VCaP (cell line): ENCODE results near the gene PNN.

Experiments
- H3K27ac ChIP-seq: fragments of 450-650 bp; 2 replicates; pipeline ENCODE4 v1.5.1; 2017
- CTCF ChIP-seq: fragments of 450-650 bp; conservative IDR thresholded peaks from 2 replicates; pipeline ENCODE4 v1.5.1; 2017; ENCODE audit warnings: mild to moderate bottlenecking, moderate library complexity

Gene PNN

DNA sequence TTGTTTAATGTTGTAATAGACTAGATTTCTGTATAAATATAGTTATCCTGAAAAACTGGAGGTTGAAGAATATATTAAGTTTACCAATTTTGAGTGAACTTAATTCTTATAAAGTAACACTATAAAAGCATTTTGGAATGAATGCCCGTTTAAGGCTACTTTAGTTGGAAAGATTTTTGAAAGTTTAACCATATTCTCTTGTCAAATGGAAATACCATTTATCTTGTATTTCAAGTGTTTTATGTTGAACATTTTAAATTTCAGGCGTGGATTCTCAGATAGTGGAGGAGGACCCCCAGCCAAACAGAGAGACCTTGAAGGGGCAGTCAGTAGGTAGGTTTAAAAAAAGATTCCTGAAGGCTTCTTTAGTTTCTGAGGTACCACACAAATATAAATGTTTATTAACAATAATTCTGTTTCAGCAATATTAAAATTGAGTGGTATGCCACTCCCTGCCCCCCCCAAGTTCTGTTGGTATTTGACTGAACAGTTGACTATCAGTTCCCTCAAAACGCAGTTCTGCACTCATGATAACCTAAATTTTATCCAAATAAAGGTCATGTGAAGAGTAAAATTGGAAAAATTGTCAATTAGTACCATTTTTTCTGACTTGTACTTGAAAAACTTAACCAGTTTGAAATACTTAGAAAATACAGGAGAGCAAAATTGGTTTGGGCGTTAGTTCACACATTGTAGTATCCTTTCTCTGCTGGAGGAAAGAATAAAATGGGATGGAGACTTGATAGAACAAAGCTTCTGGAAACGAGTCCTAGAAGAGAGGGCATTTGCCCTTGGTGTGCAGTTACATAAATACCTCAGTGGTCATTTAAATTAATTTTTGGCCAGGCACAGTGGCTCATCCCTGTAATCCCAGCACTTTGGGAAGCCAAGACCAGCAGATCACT lies 1.5 kb downstream of the PNN start:
- H3K27ac ChIP-seq: peak overlapping the region; percentile 94
- TF ChIP-seq CTCF: no peak

DNA sequence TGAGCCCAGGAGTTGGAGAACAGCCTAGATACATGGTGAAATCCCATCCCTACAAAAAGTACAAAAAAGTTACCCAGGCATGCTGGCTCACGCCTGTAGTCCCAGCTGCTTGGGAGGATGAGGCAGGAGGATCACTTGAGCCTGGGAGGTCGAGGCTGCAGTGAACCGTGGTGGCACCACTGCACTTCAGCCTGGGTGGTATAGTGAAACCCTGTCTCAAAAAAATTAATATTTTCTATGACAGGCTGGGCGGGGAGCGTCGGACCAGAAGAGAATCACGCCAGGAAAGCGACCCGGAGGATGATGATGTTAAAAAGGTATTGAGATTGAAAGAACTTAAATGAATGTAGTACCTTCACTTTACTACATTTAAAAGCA lies 2.1 kb downstream of the PNN start:
- no peak overlapping the region; the same call in 1 of the 2 replicates for H3K27ac ChIP-seq
- no peak for TF ChIP-seq CTCF

DNA sequence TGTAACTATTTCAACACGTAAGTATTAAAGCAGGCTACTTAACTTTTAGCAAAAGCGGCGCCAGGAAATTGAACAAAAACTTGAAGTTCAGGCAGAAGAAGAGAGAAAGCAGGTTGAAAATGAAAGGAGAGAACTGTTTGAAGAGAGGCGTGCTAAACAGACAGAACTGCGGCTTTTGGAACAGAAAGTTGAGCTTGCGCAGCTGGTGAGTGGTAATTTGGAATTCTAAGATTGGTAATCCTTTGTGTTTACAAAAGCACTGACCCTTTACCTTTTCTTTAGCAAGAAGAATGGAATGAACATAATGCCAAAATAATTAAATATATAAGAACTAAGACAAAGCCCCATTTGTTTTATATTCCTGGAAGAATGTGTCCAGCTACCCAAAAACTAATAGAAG lies 4.0 kb downstream of the PNN start:
- peak overlapping the region; percentile 68; the same call in 1 of the 2 replicates for H3K27ac ChIP-seq
- no peak for TF ChIP-seq CTCF

GRCh38 chr14:39180553-39180952 lies 5.5 kb downstream of the PNN start:
- H3K27ac ChIP-seq: peak overlapping the region; percentile 68

GRCh38 chr14:39181026-39181692 lies 6.1 kb downstream of the PNN start:
- H3K27ac ChIP-seq: peak overlapping the region; percentile 68
- no peak for TF ChIP-seq CTCF

More at GRCh38 chr14:39180553-39180952, 5.5 kb downstream of the PNN start:
- TF ChIP-seq CTCF: no peak

GRCh38 chr14:39181693-39182047 lies 6.6 kb downstream of the PNN start:
- no peak for TF ChIP-seq CTCF

More at GRCh38 chr14:39181693-39182047, 6.6 kb downstream of the PNN start:
- peak overlapping the region; percentile 68 for H3K27ac ChIP-seq
